A549 (cell line): ENCODE data around the gene TXNDC15. TPM values are rescaled to one million over a fixed set of nuclear protein-coding genes. Genes with fewer than 3 reads are reported as not detected.

Experiments used
- ATAC-seq, 2 experiments: fragments of 200-7000 bp in 1 of 2; fragments of >200 bp in 1 of 2; cut with Nextera tagmentation in 1 of 2; cut with Tn5 transposase in 1 of 2; 3 replicates each; pipeline versions ENCODE4 v1.8.0 to v1.9.1; 2018 to 2020; ENCODE audit warnings: mild to moderate bottlenecking in 1 of 2, moderate library complexity in 1 of 2
- CTCF ChIA-PET: fragments of 300-600 bp; sonication (Branson Sonifier 250); formaldehyde crosslinking; extraction: SDS; loops from one replicate; lab custom pipeline; 2021; ENCODE audit warnings: antibody characterized with exemption, inconsistent platforms; lab: Yijun Ruan, JAX
- POLR2A ChIA-PET: fragments of 350-600 bp; formaldehyde crosslinking; extraction: SDS; loops from one replicate; lab custom pipeline; 2021; ENCODE audit warnings: antibody characterized with exemption, inconsistent platforms; lab: Yijun Ruan, JAX
- DNase-seq, 2 experiments: peaks; one replicate each; pipeline versions ENCODE4 v3.0.0 to v3.0.0-alpha.2; 2011 to 2016; ENCODE audit warnings: low read depth in 1 of 2, low spot score in 1 of 2
- FAIRE-seq: peaks from 2 replicates; lab custom pipeline; 2011; peaks lifted over from hg19 to GRCh38; lab: Jason Lieb, UNC
- H3K27ac ChIP-seq, 2 experiments: fragments of >200 bp; sonication (Bioruptor Twin); formaldehyde crosslinking; 3 replicates each; pipeline ENCODE4 v1.5.1; 2016 to 2017
- H3K4me1 ChIP-seq: fragments of >200 bp; sonication (Bioruptor Twin); formaldehyde crosslinking; 3 replicates; pipeline ENCODE4 v1.6.1; 2016
- H3K4me2 ChIP-seq: fragments of >200 bp; sonication (Bioruptor Twin); formaldehyde crosslinking; 3 replicates; pipeline ENCODE4 v1.6.1; 2016
- H3K4me3 ChIP-seq: fragments of >200 bp; sonication (Bioruptor Twin); formaldehyde crosslinking; 3 replicates; pipeline ENCODE4 v1.5.1; 2016
- H3K9me3 ChIP-seq: fragments of >200 bp; sonication (Bioruptor Twin); formaldehyde crosslinking; 3 replicates; pipeline ENCODE4 v1.6.1; 2016
- CBX2 ChIP-seq: fragments of 200-600 bp; sonication (generic); IDR thresholded peaks from 2 replicates; pipeline ENCODE4 v1.6.1; 2016; ENCODE audit warnings: low read depth, mild to moderate bottlenecking, borderline replicate concordance
- CEBPB ChIP-seq, 2 experiments: fragments of >200 bp in 1 of 2; sonication (Bioruptor Twin) in 1 of 2; formaldehyde crosslinking in 1 of 2; IDR thresholded peaks; 2 replicates each; pipeline ENCODE4 v1.6.1; 2012 to 2016
- CHD4 ChIP-seq: fragments of 200-600 bp; sonication (generic); IDR thresholded peaks from 2 replicates; pipeline ENCODE4 v1.6.1; 2016; ENCODE audit warnings: antibody characterized with exemption, mild to moderate bottlenecking, borderline replicate concordance
- EHF ChIP-seq: fragments of 250-450 bp; sonication (Bioruptor Pico); IDR thresholded peaks from 2 replicates; pipeline ENCODE4 v1.5.0; 2020; ENCODE audit warnings: mild to moderate bottlenecking
- EP300 ChIP-seq, 2 experiments: fragments of >200 bp; sonication (Bioruptor Twin); formaldehyde crosslinking; IDR thresholded peaks; 2 replicates in 1 of 2; 3 replicates in 1 of 2; pipeline ENCODE4 v1.6.1; 2016 to 2017
- ESRRA ChIP-seq: fragments of 150-350 bp; IDR thresholded peaks from 2 replicates; pipeline ENCODE4 v1.6.1; 2014; ENCODE audit warnings: mild to moderate bottlenecking, low read length, borderline replicate concordance
- FOSL2 ChIP-seq, 2 experiments: fragments of 450-650 bp in 1 of 2; fragments of >200 bp in 1 of 2; sonication (Bioruptor Twin) in 1 of 2; formaldehyde crosslinking; IDR thresholded peaks; 2 replicates each; pipeline versions ENCODE4 v1.5.0 to v1.6.1; 2016 to 2020; ENCODE audit warnings: mild to moderate bottlenecking in 1 of 2, moderate library complexity in 1 of 2
- FOXS1 ChIP-seq: fragments of 250-450 bp; sonication (Bioruptor Pico); IDR thresholded peaks from 2 replicates; pipeline ENCODE4 v1.5.0; 2020; ENCODE audit warnings: mild to moderate bottlenecking, moderate library complexity
- GATA3 ChIP-seq: IDR thresholded peaks from 2 replicates; pipeline ENCODE4 v1.6.1; 2012; ENCODE audit warnings: borderline replicate concordance
- HOXB13 ChIP-seq: fragments of 250-450 bp; sonication (Bioruptor Pico); IDR thresholded peaks from 2 replicates; pipeline ENCODE4 v1.5.0; 2020; ENCODE audit warnings: low read depth, mild to moderate bottlenecking, moderate library complexity
- JUN ChIP-seq, 2 experiments: fragments of >200 bp; sonication (Bioruptor Twin); formaldehyde crosslinking; IDR thresholded peaks; 2 replicates in 1 of 2; 3 replicates in 1 of 2; pipeline ENCODE4 v1.6.1; 2016 to 2017
- JUNB ChIP-seq: fragments of >200 bp; sonication (Bioruptor Twin); formaldehyde crosslinking; IDR thresholded peaks from 2 replicates; pipeline ENCODE4 v1.6.1; 2016
- KDM5A ChIP-seq: fragments of 200-600 bp; sonication (generic); IDR thresholded peaks from 2 replicates; pipeline ENCODE4 v1.6.1; 2016; ENCODE audit warnings: antibody characterized with exemption, mild to moderate bottlenecking
- PHF8 ChIP-seq: fragments of 200-600 bp; sonication (generic); IDR thresholded peaks from 2 replicates; pipeline ENCODE4 v1.6.1; 2016; ENCODE audit warnings: low read depth, mild to moderate bottlenecking, antibody characterized with exemption, moderate library complexity, borderline replicate concordance
- POLR2A ChIP-seq: IDR thresholded peaks from 2 replicates; pipeline ENCODE4 v1.6.1; 2012; ENCODE audit warnings: mild to moderate bottlenecking, low read length
- POLR2AphosphoS2 ChIP-seq: conservative IDR thresholded peaks from 2 replicates; pipeline ENCODE4 v1.6.1; 2012; ENCODE audit warnings: low read length, improper control_type of control experiment, inconsistent platforms
- RARB ChIP-seq: fragments of 250-450 bp; sonication (Bioruptor Pico); IDR thresholded peaks from 2 replicates; pipeline ENCODE4 v1.8.0; 2021; ENCODE audit warnings: mild to moderate bottlenecking, moderate library complexity
- RCOR1 ChIP-seq: fragments of 150-350 bp; IDR thresholded peaks from 2 replicates; pipeline ENCODE4 v1.6.1; 2014; ENCODE audit warnings: antibody characterized with exemption, low read length, low read depth
- TFCP2L1 ChIP-seq: fragments of 250-450 bp; sonication (Bioruptor Pico); IDR thresholded peaks from 2 replicates; pipeline ENCODE4 v1.5.0; 2021; ENCODE audit warnings: mild to moderate bottlenecking
- TP53 ChIP-seq: fragments of 250-450 bp; sonication (Bioruptor Pico); IDR thresholded peaks from 2 replicates; pipeline ENCODE4 v1.5.0; 2021; ENCODE audit warnings: mild to moderate bottlenecking, moderate library complexity
- ZC3H11A ChIP-seq: fragments of 450-650 bp; IDR thresholded peaks from 2 replicates; pipeline ENCODE4 v1.6.1; 2014; ENCODE audit warnings: antibody characterized with exemption, mild to moderate bottlenecking
- WGBS: methylation state at CpG from one replicate; pipeline ENCODE4 v1.1.6; 2017; ENCODE audit errors: missing lambda C conversion rate; 5-methylcytosine and 5-hydroxymethylcytosine counted together
- polyA plus RNA-seq, 4 experiments: library from polyadenylated mRNA; depleted of rRNA in 3 of 4; stranded (reverse); fragments of >200 nt; fragmentation: RNase III in 1 of 4; extraction: RNeasy Plus Mini Kit Qiagen cat#74134 plus additional on column Dnase treatment in 1 of 4; gene quantifications; 2 replicates in 3 of 4; 3 replicates in 1 of 4; pipeline ENCODE4 v1.2.3, GENCODE V29; 2011 to 2017
- TF ChIP-seq, protein P1 (sequence below): fragments of 150-350 bp; IDR thresholded peaks from 2 replicates; pipeline ENCODE4 v1.6.1; 2014; ENCODE audit warnings: low read depth, mild to moderate bottlenecking, low read length
- TF ChIP-seq, protein P2 (sequence below): fragments of 450-650 bp; IDR thresholded peaks from 2 replicates; pipeline ENCODE4 v1.6.1; 2014; ENCODE audit warnings: antibody characterized with exemption
- TF ChIP-seq, protein P3 (sequence below): fragments of >200 bp; sonication (Bioruptor Twin); formaldehyde crosslinking; IDR thresholded peaks from 3 replicates; pipeline ENCODE4 v1.6.1; 2016
- TF ChIP-seq, protein P4 (sequence below): fragments of 200-600 bp; sonication (generic); IDR thresholded peaks from 2 replicates; pipeline ENCODE4 v1.6.1; 2016; ENCODE audit warnings: antibody characterized with exemption, mild to moderate bottlenecking, moderate library complexity

Gene TXNDC15
- polyA plus RNA-seq, 2 of the 4 experiments (the other 2 are of a cell fraction) = 71.1 to 85.2 TPM

DNA sequence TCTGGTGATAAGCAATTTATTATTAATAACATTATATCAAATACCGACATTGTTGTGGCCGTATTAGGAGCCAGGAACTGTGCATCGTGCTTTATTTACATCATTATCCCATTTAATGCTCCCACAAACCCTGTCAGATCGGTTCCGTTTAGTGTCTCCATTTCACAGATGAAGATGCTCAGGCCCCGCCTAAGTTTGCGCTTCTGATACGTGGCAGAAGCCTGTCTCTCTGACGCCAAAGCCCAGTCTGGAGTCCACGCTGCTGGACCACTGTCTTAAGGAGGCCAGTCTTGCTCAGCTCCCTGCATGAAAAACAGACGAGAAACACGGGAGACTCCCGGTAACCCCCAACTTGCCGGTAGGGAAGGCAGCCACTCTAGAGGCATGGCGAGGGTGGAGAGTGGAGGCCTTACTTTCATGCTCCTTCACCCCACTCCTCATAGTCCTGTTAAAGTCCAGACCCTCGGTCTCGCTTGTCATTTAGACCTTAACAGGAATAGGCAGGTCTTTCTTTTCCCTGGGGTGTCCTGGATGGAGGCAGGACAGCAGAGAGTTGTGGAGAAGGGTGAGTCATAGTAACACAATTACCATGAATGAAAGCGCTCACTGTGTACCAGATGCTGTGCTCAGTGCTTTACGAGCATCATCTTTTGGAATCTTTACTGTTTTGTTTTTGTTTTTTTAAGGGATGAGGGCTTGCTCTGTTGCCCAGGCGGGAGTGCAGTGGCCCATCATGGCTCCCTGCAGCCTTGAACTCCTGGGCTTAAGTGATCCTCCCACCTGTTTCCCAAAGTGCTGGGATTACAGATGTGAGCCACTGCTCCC, 872 bp downstream of the TXNDC15 start:
- POLR2A ChIA-PET = interaction anchor here (0.6 to 2.2 kb wide), 4 partner anchors 17 to 98 kb away, joined by 3 to 20 read pairs (median 9); partner anchors contain the start of genes C5orf24 and PCBD2
- FAIRE-seq = no peak
- TF ChIP-seq PHF8 (peak; percentile 2; the same call in 1 of the 2 replicates), FOSL2 (IDR thresholded peaks at IDR 0.05) (no peak), FOSL2 (CRISPR knock-in tag; IDR thresholded peaks at IDR 0.05) (peak; percentile 67), TFCP2L1 (no peak), EP300 (IDR thresholded peaks at IDR 0.05) (no peak), KDM5A (no peak), TP53 (CRISPR knock-in tag) (0 out of 2 replicates have a peak, but pooled peaks have one; percentile 34), CHD4 (no peak), POLR2AphosphoS2 (no peak), CEBPB (IDR thresholded peaks at IDR 0.05) (no peak), RARB (no peak), POLR2A (peak; percentile 35)
- TF ChIP-seq, protein P1, sequence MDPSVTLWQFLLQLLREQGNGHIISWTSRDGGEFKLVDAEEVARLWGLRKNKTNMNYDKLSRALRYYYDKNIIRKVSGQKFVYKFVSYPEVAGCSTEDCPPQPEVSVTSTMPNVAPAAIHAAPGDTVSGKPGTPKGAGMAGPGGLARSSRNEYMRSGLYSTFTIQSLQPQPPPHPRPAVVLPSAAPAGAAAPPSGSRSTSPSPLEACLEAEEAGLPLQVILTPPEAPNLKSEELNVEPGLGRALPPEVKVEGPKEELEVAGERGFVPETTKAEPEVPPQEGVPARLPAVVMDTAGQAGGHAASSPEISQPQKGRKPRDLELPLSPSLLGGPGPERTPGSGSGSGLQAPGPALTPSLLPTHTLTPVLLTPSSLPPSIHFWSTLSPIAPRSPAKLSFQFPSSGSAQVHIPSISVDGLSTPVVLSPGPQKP = no peak
- TF ChIP-seq, protein P2, sequence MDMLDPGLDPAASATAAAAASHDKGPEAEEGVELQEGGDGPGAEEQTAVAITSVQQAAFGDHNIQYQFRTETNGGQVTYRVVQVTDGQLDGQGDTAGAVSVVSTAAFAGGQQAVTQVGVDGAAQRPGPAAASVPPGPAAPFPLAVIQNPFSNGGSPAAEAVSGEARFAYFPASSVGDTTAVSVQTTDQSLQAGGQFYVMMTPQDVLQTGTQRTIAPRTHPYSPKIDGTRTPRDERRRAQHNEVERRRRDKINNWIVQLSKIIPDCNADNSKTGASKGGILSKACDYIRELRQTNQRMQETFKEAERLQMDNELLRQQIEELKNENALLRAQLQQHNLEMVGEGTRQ = no peak

DNA sequence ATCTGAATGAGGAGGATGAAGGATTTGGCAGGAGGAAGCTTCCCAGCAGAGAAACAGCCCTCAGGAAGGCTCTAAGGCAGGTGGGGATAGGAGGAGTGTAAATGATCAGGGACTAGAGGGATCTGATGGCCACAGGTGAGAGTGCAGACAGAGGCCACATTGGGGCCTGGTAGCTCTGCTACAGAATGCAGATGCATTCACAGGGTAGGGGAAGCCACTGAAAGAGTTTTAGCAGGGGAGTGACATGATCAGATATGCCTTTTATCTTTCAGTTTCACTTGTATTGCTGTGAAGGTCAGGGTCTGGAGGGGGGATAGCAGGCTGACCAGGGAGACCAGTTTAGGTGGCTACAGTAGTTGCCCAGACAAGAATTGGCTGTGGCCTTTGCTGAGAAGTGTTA, 3.0 kb downstream of the TXNDC15 start:
- TF ChIP-seq HOXB13 (no peak), PHF8 (no peak), RCOR1 (no peak), RARB (no peak), ESRRA (no peak), EHF (CRISPR knock-in tag) (no peak), JUNB (no peak), FOXS1 (CRISPR knock-in tag) (no peak), GATA3 (no peak), CBX2 (no peak), ZC3H11A (no peak), JUN (IDR thresholded peaks at IDR 0.05) (no peak)
- TF ChIP-seq, protein P3, sequence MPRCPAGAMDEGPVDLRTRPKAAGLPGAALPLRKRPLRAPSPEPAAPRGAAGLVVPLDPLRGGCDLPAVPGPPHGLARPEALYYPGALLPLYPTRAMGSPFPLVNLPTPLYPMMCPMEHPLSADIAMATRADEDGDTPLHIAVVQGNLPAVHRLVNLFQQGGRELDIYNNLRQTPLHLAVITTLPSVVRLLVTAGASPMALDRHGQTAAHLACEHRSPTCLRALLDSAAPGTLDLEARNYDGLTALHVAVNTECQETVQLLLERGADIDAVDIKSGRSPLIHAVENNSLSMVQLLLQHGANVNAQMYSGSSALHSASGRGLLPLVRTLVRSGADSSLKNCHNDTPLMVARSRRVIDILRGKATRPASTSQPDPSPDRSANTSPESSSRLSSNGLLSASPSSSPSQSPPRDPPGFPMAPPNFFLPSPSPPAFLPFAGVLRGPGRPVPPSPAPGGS = no peak
- TF ChIP-seq, protein P4, sequence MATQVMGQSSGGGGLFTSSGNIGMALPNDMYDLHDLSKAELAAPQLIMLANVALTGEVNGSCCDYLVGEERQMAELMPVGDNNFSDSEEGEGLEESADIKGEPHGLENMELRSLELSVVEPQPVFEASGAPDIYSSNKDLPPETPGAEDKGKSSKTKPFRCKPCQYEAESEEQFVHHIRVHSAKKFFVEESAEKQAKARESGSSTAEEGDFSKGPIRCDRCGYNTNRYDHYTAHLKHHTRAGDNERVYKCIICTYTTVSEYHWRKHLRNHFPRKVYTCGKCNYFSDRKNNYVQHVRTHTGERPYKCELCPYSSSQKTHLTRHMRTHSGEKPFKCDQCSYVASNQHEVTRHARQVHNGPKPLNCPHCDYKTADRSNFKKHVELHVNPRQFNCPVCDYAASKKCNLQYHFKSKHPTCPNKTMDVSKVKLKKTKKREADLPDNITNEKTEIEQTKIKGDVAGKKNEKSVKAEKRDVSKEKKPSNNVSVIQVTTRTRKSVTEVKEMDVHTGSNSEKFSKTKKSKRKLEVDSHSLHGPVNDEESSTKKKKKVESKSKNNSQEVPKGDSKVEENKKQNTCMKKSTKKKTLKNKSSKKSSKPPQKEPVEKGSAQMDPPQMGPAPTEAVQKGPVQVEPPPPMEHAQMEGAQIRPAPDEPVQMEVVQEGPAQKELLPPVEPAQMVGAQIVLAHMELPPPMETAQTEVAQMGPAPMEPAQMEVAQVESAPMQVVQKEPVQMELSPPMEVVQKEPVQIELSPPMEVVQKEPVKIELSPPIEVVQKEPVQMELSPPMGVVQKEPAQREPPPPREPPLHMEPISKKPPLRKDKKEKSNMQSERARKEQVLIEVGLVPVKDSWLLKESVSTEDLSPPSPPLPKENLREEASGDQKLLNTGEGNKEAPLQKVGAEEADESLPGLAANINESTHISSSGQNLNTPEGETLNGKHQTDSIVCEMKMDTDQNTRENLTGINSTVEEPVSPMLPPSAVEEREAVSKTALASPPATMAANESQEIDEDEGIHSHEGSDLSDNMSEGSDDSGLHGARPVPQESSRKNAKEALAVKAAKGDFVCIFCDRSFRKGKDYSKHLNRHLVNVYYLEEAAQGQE = no peak
- peaks cover 10% of the 10 kb centered on the region; the same call in 2 of the 3 replicates for H3K4me1 ChIP-seq
- no peak for ATAC-seq
- CTCF ChIA-PET = interaction anchor here (0.9 to 1.1 kb wide), 3 partner anchors 9 to 119 kb away, joined by 3 to 4 read pairs (median 3); partner anchors contain the start of gene PCBD2
- H3K4me2 ChIP-seq = no peak overlapping the region
- no peak overlapping the region for H3K4me3 ChIP-seq
- H3K9me3 ChIP-seq = no peaks in the 10 kb centered on the region
- H3K27ac ChIP-seq = no peak overlapping the region
- DNase-seq = no peak
- POLR2A ChIA-PET = interaction anchor here (0.6 to 1.5 kb wide), 2 partner anchors 32 to 41 kb away, joined by 4 to 7 read pairs; partner anchors contain the start of gene C5orf24
- FAIRE-seq = no peak

More for the DNA sequence above, 872 bp downstream of the TXNDC15 start:
- peak overlapping the region; percentile 92 for H3K4me2 ChIP-seq
- CTCF ChIA-PET = interaction anchor here (1.1 kb wide), 1 partner anchor 132 kb away, joined by 3 read pairs; no protein-coding TSS in a partner anchor
- H3K4me1 ChIP-seq = peaks cover 10% of the 10 kb centered on the region; the same call in 2 of the 3 replicates
- peak; percentile 77 to 80 for ATAC-seq
- H3K4me3 ChIP-seq = peak overlapping the region; percentile 78
- H3K27ac ChIP-seq = peak overlapping the region; percentile 95 to 96
- WGBS = 10% methylated on average over 20 of the region's 20 CpGs
- DNase-seq = peak; percentile 51 to 75
- no peaks in the 10 kb centered on the region for H3K9me3 ChIP-seq
